ENCODE data around the gene SIRPD.

Gene SIRPD

GRCh38 chr20:1496930-1497329 lies 60.6 kb downstream of the SIRPD start:
- no peak overlapping the region for H3K4me3 ChIP-seq (ENCODE audit: low read depth, low read length)
- no peak for TF ChIP-seq CTCF (IDR thresholded peaks at IDR 0.05; ENCODE audit: borderline replicate concordance, insufficient read depth, low read depth, low read length)

GRCh38 chr20:1494436-1494835 lies 63.1 kb downstream of the SIRPD start:
- H3K4me3 ChIP-seq (ENCODE audit: low read depth, low read length) = no peak overlapping the region
- no peak for TF ChIP-seq CTCF (IDR thresholded peaks at IDR 0.05; ENCODE audit: borderline replicate concordance, insufficient read depth, low read depth, low read length)

GRCh38 chr20:1493536-1493935 lies 64.0 kb downstream of the SIRPD start:
- H3K4me3 ChIP-seq (ENCODE audit: low read depth, low read length) = no peak overlapping the region
- no peak for TF ChIP-seq CTCF (IDR thresholded peaks at IDR 0.05; ENCODE audit: borderline replicate concordance, insufficient read depth, low read depth, low read length)

- no peak overlapping the region for H3K4me3 ChIP-seq (ENCODE audit: low read depth, low read length)
These were observed 65.5 kb downstream of the SIRPD start for GRCh38 chr20:1491860-1492642.

GRCh38 chr20:1491281-1491840 lies 66.1 kb downstream of the SIRPD start, which contains the start of gene SIRPB2:
TSS of gene SIRPB2 (minus strand) at chr20:1491420. CDS start at chr20:1491359, 61 bp downstream.
- no peak within 1 kb of the TSS for H3K4me3 ChIP-seq (ENCODE audit: low read depth, low read length)
- no peak for TF ChIP-seq CTCF (IDR thresholded peaks at IDR 0.05; ENCODE audit: borderline replicate concordance, insufficient read depth, low read depth, low read length)

More at GRCh38 chr20:1491860-1492642, 65.5 kb downstream of the SIRPD start:
- no peak for TF ChIP-seq CTCF (IDR thresholded peaks at IDR 0.05; ENCODE audit: borderline replicate concordance, insufficient read depth, low read depth, low read length)

- no peak overlapping the region for H3K4me3 ChIP-seq (ENCODE audit: low read depth, low read length)
- no peak for TF ChIP-seq CTCF (IDR thresholded peaks at IDR 0.05; ENCODE audit: borderline replicate concordance, insufficient read depth, low read depth, low read length)
These were observed 66.8 kb downstream of the SIRPD start for GRCh38 chr20:1490643-1491195.

Measured in GM12875 (cell line).